ENCODE results near the gene RNF130. TPM values are rescaled to one million over a fixed set of nuclear protein-coding genes. Genes with fewer than 3 reads are reported as not detected.
A peak's percentile ranks its signal among the peaks of the same experiment; 100 is the strongest.

The RNF130 gene
- total RNA-seq, 1 donor from 2014 or later = 52.1 TPM

DNA sequence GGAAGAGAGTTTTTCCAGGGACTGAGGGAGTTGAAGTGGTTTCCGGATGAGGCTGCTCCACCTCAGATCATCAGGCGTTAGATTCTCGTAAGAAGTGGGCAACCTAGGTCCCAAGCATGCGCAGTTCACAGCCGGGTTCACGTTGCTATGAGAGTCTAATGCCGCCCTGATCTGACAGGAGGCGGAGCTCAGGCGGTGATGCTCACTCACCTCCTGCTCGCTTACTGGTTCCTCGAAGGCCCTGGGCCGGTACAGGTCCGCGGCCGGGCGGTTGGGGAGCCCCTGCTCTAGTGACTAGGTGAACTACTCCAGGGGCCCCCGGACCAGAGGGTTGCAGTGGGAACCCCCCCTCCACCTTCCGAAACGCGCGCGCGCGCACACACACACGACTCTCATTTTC is 997 bp upstream of the RNF130 start:
- peaks cover 21% of the 10 kb centered on the region for H3K4me1 Mint-ChIP-seq (ENCODE audit: unreplicated experiment)
- H3K27me3 Mint-ChIP-seq = peaks cover 8% of the 10 kb centered on the region
- peak overlapping the region; percentile 71 for H3K4me3 Mint-ChIP-seq
- peak overlapping the region; percentile 52 for H3K27ac Mint-ChIP-seq
- TF ChIP-seq, protein P1, sequence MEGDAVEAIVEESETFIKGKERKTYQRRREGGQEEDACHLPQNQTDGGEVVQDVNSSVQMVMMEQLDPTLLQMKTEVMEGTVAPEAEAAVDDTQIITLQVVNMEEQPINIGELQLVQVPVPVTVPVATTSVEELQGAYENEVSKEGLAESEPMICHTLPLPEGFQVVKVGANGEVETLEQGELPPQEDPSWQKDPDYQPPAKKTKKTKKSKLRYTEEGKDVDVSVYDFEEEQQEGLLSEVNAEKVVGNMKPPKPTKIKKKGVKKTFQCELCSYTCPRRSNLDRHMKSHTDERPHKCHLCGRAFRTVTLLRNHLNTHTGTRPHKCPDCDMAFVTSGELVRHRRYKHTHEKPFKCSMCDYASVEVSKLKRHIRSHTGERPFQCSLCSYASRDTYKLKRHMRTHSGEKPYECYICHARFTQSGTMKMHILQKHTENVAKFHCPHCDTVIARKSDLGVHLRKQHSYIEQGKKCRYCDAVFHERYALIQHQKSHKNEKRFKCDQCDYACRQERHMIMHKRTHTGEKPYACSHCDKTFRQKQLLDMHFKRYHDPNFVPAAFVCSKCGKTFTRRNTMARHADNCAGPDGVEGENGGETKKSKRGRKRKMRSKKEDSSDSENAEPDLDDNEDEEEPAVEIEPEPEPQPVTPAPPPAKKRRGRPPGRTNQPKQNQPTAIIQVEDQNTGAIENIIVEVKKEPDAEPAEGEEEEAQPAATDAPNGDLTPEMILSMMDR (conservative IDR thresholded peaks at IDR 0.05) = no peak
- no peak for DNase-seq (ENCODE audit: extremely low spot score, unreplicated experiment)
- H3K36me3 Mint-ChIP-seq = peaks cover 6% of the 10 kb centered on the region
- no peaks in the 10 kb centered on the region for H3K9me3 Mint-ChIP-seq

DNA sequence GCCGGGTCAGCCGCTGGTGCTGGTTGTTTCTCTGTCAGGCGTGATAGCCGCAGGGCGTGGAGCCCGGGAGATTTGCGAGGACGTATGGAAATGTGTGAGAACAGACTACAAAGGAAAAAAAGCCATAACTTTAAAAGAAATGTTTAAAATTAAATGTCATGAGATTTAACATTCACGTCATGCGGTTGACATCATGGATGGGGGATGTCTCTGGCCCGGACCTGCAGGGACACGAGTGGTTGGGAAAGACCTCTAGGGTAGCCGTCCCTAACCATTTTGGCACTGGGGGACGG is 643 bp upstream of the RNF130 start:
- H3K4me3 Mint-ChIP-seq = peak overlapping the region; percentile 71
- H3K27ac Mint-ChIP-seq = peak overlapping the region; percentile 52

DNA sequence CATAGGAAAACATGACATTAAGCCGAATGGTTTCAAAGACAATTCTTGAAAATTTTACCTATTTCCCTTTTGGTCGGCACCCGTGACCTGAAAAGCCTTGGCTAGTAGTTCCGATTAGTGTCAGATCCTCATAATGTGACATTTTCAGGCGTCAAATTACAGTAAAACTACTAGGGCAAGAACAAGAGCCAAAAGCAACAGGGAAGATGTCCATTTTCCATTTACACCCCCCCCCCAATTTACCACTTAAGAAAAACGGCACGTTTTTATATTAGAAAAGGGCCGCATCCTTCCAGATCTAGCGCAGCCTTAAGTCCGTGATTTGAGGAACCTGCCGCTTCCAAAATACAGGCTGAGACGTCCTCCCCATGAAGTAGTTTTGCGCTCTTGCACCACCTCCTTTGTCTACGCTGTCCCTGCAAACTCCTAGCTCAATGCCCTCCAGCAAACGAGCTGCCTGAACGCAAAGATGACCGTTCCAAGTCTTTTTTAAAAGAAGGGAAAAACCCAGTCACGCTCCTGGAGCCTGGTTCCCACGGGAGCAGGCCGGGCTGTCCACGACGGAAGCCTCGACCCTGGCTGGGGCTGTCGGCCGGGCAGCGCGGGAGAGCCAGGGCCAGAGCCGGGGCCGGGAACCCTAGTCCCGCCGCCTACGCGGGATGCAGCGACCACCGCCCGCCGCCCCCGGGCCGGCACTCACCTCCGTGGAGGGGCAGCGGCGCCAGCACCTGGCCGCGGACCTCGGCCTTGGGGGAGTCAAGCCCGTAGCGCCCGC is 616 bp downstream of the RNF130 start:
- H3K4me1 Mint-ChIP-seq (ENCODE audit: unreplicated experiment) = peaks cover 27% of the 10 kb centered on the region
- TF ChIP-seq, protein P1 (conservative IDR thresholded peaks at IDR 0.05) = no peak
- H3K27ac Mint-ChIP-seq = peak overlapping the region; percentile 93
- H3K36me3 Mint-ChIP-seq = peaks cover 11% of the 10 kb centered on the region
- no peaks in the 10 kb centered on the region for H3K9me3 Mint-ChIP-seq
- no peak for DNase-seq (ENCODE audit: extremely low spot score, unreplicated experiment)
- H3K4me3 Mint-ChIP-seq = peak overlapping the region; percentile 98
- peaks cover 8% of the 10 kb centered on the region for H3K27me3 Mint-ChIP-seq

More for the DNA sequence above, 643 bp upstream of the RNF130 start:
- Mint-ChIP-seq H3K27me3 (peaks cover 8% of the 10 kb centered on the region), H3K9me3 (no peaks in the 10 kb centered on the region), H3K4me1 (ENCODE audit: unreplicated experiment) (peaks cover 25% of the 10 kb centered on the region), H3K36me3 (peaks cover 6% of the 10 kb centered on the region)
- TF ChIP-seq, protein P1 (conservative IDR thresholded peaks at IDR 0.05) = no peak
- DNase-seq (ENCODE audit: extremely low spot score, unreplicated experiment) = no peak

DNA sequence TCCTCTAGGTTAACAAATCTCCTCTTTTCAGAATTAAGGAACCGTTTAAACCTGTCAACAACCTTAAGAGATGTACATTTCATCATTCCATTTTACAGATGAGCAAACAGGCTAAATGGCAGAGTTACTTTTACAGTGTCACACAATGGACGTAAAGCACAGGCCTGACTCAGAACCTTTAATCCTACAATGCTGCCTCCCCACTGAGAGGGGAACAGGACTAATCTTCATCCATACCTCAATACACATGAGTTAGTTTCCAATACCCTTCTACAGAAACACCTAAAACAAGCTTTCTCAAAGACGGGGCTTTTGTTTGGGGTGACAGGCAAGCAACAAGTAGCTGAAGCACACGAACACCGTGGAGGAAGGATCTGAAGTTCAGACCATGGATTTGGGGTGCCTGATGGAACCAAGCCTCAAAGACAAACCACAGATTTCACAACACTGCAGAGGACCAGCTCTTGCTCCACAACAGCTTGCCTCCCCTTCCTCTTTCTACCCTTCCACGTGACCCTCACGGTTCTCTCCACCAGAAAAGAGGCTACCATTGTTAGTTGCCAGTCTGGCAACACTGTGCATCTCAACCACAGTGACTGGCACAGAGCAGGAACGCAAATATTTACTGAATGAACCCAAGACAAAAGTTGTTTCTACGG is 1.8 kb downstream of the RNF130 start:
- peak overlapping the region; percentile 93 for H3K27ac Mint-ChIP-seq
- H3K36me3 Mint-ChIP-seq = peaks cover 13% of the 10 kb centered on the region
- TF ChIP-seq, protein P1 (conservative IDR thresholded peaks at IDR 0.05) = no peak
- peaks cover 8% of the 10 kb centered on the region for H3K27me3 Mint-ChIP-seq
- peak overlapping the region; percentile 98 for H3K4me3 Mint-ChIP-seq
- no peak for DNase-seq (ENCODE audit: extremely low spot score, unreplicated experiment)
- no peaks in the 10 kb centered on the region for H3K9me3 Mint-ChIP-seq
- peaks cover 27% of the 10 kb centered on the region for H3K4me1 Mint-ChIP-seq (ENCODE audit: unreplicated experiment)

DNA sequence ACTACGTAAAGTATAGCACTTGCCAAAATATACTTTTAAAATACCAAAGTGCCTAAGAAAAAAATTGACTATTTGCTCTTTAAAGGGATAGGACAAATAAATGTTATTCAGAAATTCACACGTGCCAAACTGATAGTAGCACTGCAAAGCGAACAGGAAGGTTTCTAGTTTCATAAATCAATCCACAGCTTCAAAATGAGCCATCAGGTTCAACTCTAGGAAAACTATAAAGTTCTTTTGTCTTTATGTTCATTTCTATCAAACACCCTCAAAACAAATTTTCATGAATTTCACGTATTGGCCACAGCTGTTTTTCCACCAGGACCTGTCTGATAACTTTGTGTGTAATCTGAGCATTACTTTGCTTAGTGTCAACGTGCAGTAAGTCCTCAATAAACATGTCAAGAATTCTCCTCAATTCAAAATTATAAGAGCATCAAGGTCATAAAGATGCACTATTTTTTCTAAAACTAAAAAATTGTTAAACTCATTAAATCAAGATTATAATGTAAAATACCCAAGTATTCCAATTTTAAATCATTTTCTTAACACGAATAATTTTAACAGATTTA is 3.0 kb downstream of the RNF130 start:
- no peak overlapping the region for H3K27ac Mint-ChIP-seq
- DNase-seq (ENCODE audit: extremely low spot score, unreplicated experiment) = no peak
- TF ChIP-seq, protein P1 (conservative IDR thresholded peaks at IDR 0.05) = no peak
- H3K4me3 Mint-ChIP-seq = peak overlapping the region; percentile 8
- peaks cover 9% of the 10 kb centered on the region for H3K36me3 Mint-ChIP-seq
- no peaks in the 10 kb centered on the region for H3K9me3 Mint-ChIP-seq
- H3K27me3 Mint-ChIP-seq = peaks cover 2% of the 10 kb centered on the region
- peaks cover 27% of the 10 kb centered on the region for H3K4me1 Mint-ChIP-seq (ENCODE audit: unreplicated experiment)
